ENCODE results near the gene TMEM63C. TPM values are rescaled to one million over a fixed set of nuclear protein-coding genes. Genes with fewer than 3 reads are reported as not detected.

Gene TMEM63C
- total and polyA plus RNA-seq, 2 donors (not counting 1 experiment from before 2014, with no cell fraction given): 0.63 to 3.2 TPM

DNA sequence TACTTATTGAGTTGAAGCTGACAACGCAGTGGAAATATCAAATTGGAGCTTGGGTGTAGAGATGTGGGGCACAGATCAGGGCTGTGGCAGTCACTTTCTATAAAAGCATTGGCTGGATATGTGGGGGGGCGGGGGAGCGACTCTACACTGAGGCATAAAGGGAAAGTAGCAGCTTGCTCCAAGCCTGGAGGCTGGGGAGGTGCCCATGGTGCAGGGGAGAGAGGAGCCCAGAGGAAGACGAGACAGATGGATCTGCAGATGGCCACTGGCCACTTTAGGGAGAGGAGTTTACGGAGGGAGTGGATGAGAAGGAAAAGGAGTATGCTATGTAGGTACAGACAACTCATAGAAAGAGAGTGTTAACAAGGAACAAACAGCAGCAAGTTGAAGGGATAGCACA is 102.9 kb downstream of the TMEM63C start:
- TF ChIP-seq CTCF (IDR thresholded peaks at IDR 0.05) (no peak), EZH2 (IDR thresholded peaks at IDR 0.05; ENCODE audit: borderline replicate concordance, insufficient read depth, low read depth, low read length, poor library complexity, severe bottlenecking) (no peak)

GRCh38 chr14:77286576-77286975 is 105.0 kb downstream of the TMEM63C start:
- POLR2A ChIA-PET: no interaction called here
- H3K27ac Mint-ChIP-seq: no peak overlapping the region
- CTCF ChIA-PET: no interaction called here

More for the DNA sequence above, 102.9 kb downstream of the TMEM63C start:
- intact Hi-C loops (cut with micrococcal nuclease): no loop called here
- H3K4me3 ChIP-seq (ENCODE audit: control extremely low read depth in 1 of 5, extremely low read depth in 1 of 5, insufficient read depth in 1 of 5, low read depth in 2 of 5, low read length in 4 of 5): no peak overlapping the region
- H3K9me3 ChIP-seq (ENCODE audit: control extremely low read depth in 1 of 3, control insufficient read depth in 2 of 3, insufficient read depth in 1 of 3, low read length in 2 of 3): no peaks in the 10 kb centered on the region
- no peak overlapping the region for H2AFZ ChIP-seq (ENCODE audit: insufficient read depth, low read depth, low read length, poor library complexity, severe bottlenecking)
- no peaks in the 10 kb centered on the region for H4K20me1 ChIP-seq (ENCODE audit: control insufficient read depth, insufficient read depth, low read length, poor library complexity, severe bottlenecking)
- peaks cover 0 to 20% of the 10 kb centered on the region in 2 experiments for H3K36me3 ChIP-seq (replicated peaks in 1 of 2; ENCODE audit: control extremely low read depth in 1 of 2, control insufficient read depth in 1 of 2, extremely low read depth in 1 of 2, insufficient read depth in 2 of 2, low read length in 1 of 2)
- DNase-seq (no peak), ATAC-seq (ENCODE audit: low read depth) (no peak)
- H3K27me3 Mint-ChIP-seq: no peaks in the 10 kb centered on the region
- H3K9ac ChIP-seq (ENCODE audit: low read length): no peak overlapping the region
- CTCF ChIA-PET: no interaction called here
- no peaks in the 10 kb centered on the region for H3K4me1 Mint-ChIP-seq
- no peaks in the 10 kb centered on the region for H3K9me3 Mint-ChIP-seq (ENCODE audit: insufficient read depth)
- H3K4me1 ChIP-seq (ENCODE audit: control insufficient read depth in 2 of 2, insufficient read depth in 2 of 2, low read length in 2 of 2): no peaks in the 10 kb centered on the region
- no peaks in the 10 kb centered on the region for H3K79me2 ChIP-seq (ENCODE audit: control insufficient read depth, insufficient read depth, low read length)
- no peak overlapping the region for H3K27ac Mint-ChIP-seq
- 100% methylated on average over 5 of the region's 5 CpGs for WGBS (ENCODE audit: insufficient coverage)
- no peak overlapping the region for H3K4me3 Mint-ChIP-seq
- no peak overlapping the region for H3K27ac ChIP-seq (ENCODE audit: low read length in 2 of 2)
- POLR2A ChIA-PET: no interaction called here
- H3K4me2 ChIP-seq (replicated peaks; ENCODE audit: low read depth, low read length, poor library complexity, severe bottlenecking): no peak overlapping the region
- no peaks in the 10 kb centered on the region for H3K27me3 ChIP-seq (replicated peaks in 1 of 4; ENCODE audit: control extremely low read depth in 1 of 4, control insufficient read depth in 3 of 4, insufficient read depth in 4 of 4, low read length in 3 of 4)

More at GRCh38 chr14:77286576-77286975, 105.0 kb downstream of the TMEM63C start:
- peaks cover 0 to 18% of the 10 kb centered on the region in 2 experiments for H3K36me3 ChIP-seq (replicated peaks in 1 of 2; ENCODE audit: control extremely low read depth in 1 of 2, control insufficient read depth in 1 of 2, extremely low read depth in 1 of 2, insufficient read depth in 2 of 2, low read length in 1 of 2)
- ATAC-seq (ENCODE audit: low read depth): no peak
- no peak for DNase-seq
- no peaks in the 10 kb centered on the region for H3K27me3 Mint-ChIP-seq
- no peaks in the 10 kb centered on the region for H3K27me3 ChIP-seq (replicated peaks in 1 of 4; ENCODE audit: control extremely low read depth in 1 of 4, control insufficient read depth in 3 of 4, insufficient read depth in 4 of 4, low read length in 3 of 4)
- H3K4me1 ChIP-seq (ENCODE audit: control insufficient read depth in 2 of 2, insufficient read depth in 2 of 2, low read length in 2 of 2): no peaks in the 10 kb centered on the region
- no peaks in the 10 kb centered on the region for H3K4me1 Mint-ChIP-seq
- H3K27ac ChIP-seq (ENCODE audit: low read length in 2 of 2): no peak overlapping the region
- H3K9me3 Mint-ChIP-seq (ENCODE audit: insufficient read depth): no peaks in the 10 kb centered on the region
- H3K4me3 ChIP-seq (ENCODE audit: control extremely low read depth in 1 of 5, extremely low read depth in 1 of 5, insufficient read depth in 1 of 5, low read depth in 2 of 5, low read length in 4 of 5): no peak overlapping the region
- TF ChIP-seq CTCF (IDR thresholded peaks at IDR 0.05): no peak
- no peak for TF ChIP-seq EZH2 (IDR thresholded peaks at IDR 0.05; ENCODE audit: borderline replicate concordance, insufficient read depth, low read depth, low read length, poor library complexity, severe bottlenecking)
- no peak overlapping the region for H3K9ac ChIP-seq (ENCODE audit: low read length)
- no peaks in the 10 kb centered on the region for H3K79me2 ChIP-seq (ENCODE audit: control insufficient read depth, insufficient read depth, low read length)
- intact Hi-C loops (cut with micrococcal nuclease): no loop called here
- no peak overlapping the region for H2AFZ ChIP-seq (ENCODE audit: insufficient read depth, low read depth, low read length, poor library complexity, severe bottlenecking)
- no peak overlapping the region for H3K4me2 ChIP-seq (replicated peaks; ENCODE audit: low read depth, low read length, poor library complexity, severe bottlenecking)
- no peak overlapping the region for H3K4me3 Mint-ChIP-seq
- no peaks in the 10 kb centered on the region for H4K20me1 ChIP-seq (ENCODE audit: control insufficient read depth, insufficient read depth, low read length, poor library complexity, severe bottlenecking)
- no peaks in the 10 kb centered on the region for H3K9me3 ChIP-seq (ENCODE audit: control extremely low read depth in 1 of 3, control insufficient read depth in 2 of 3, insufficient read depth in 1 of 3, low read length in 2 of 3)
- 100% methylated on average over 2 of the region's 5 CpGs for WGBS (ENCODE audit: insufficient coverage)
